ENCODE data around the gene APOL1.
"Not testable (repeated sequence)": the region's sequence is repeated elsewhere in the genome, so short reads cannot be mapped to it uniquely, and the experiment has no call there.

Gene APOL1

GRCh38 chr22:36253523-36254490, 874 bp downstream of the APOL1 start:
- DNase-seq (ENCODE audit: low read depth in 2 of 2), result peak; percentile 44 to 47
- H3K4me3 ChIP-seq (replicated peaks in 1 of 2; ENCODE audit: low read depth in 2 of 2, low read length in 2 of 2), result peak overlapping the region in 1 of 2 donors; percentile 51
- TF ChIP-seq, protein P1, sequence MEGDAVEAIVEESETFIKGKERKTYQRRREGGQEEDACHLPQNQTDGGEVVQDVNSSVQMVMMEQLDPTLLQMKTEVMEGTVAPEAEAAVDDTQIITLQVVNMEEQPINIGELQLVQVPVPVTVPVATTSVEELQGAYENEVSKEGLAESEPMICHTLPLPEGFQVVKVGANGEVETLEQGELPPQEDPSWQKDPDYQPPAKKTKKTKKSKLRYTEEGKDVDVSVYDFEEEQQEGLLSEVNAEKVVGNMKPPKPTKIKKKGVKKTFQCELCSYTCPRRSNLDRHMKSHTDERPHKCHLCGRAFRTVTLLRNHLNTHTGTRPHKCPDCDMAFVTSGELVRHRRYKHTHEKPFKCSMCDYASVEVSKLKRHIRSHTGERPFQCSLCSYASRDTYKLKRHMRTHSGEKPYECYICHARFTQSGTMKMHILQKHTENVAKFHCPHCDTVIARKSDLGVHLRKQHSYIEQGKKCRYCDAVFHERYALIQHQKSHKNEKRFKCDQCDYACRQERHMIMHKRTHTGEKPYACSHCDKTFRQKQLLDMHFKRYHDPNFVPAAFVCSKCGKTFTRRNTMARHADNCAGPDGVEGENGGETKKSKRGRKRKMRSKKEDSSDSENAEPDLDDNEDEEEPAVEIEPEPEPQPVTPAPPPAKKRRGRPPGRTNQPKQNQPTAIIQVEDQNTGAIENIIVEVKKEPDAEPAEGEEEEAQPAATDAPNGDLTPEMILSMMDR (IDR thresholded peaks at IDR 0.05; ENCODE audit: low read depth, low read length), result no peak

- not testable (repeated sequence) for H3K4me3 ChIP-seq (replicated peaks in 1 of 2; ENCODE audit: low read depth in 2 of 2, low read length in 2 of 2); DNase-seq (ENCODE audit: low read depth in 2 of 2)
Measured at GRCh38 chr22:36255572-36255971, 2.6 kb downstream of the APOL1 start.

DNA sequence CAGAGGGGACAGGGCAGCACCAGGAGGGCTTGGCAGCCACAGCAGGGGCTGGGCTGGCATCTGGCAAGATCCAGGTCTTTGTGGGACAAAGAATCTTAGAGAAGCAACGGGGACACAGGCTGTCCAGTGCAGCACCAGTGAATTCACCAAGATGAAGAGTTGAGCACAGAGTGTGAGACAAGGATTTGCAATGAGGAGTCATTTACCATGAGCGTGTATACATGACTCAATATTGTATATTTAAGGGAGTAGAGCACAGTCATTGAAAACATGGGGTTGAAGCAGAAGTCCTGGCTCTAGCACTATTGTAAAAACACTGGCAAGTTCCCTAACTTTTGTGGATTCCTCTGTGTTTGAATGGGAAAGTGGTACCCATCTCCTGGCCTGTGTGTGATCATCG, 3.5 kb downstream of the APOL1 start:
- TF ChIP-seq, protein P1 (IDR thresholded peaks at IDR 0.05; ENCODE audit: low read depth, low read length), result no peak
- no peak overlapping the region for H3K4me3 ChIP-seq (replicated peaks in 1 of 2; ENCODE audit: low read depth in 2 of 2, low read length in 2 of 2)
- no peak for DNase-seq (ENCODE audit: low read depth in 2 of 2)

DNA sequence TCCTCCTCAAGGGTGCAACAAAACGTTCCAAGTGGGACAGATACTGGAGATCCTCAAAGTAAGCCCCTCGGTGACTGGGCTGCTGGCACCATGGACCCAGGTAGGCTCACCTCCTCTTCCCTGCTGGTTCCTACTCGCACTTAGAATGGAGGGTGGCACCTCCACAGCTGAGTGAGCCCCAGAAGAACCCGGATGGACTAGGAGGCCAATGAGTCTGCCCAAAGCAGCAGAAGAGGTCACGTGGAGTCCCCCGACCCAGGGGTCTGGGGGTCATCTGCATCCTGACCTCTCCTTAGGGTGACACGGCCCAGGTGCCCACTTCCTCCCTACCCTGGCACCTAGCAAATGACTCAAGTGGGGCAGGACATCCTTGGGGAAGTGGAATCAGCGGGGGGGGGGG, 4.4 kb downstream of the APOL1 start:
- TF ChIP-seq, protein P1 (IDR thresholded peaks at IDR 0.05; ENCODE audit: low read depth, low read length), result no peak
- H3K4me3 ChIP-seq (replicated peaks in 1 of 2; ENCODE audit: low read depth in 2 of 2, low read length in 2 of 2), result no peak overlapping the region
- DNase-seq (ENCODE audit: low read depth in 2 of 2), result no peak

DNA sequence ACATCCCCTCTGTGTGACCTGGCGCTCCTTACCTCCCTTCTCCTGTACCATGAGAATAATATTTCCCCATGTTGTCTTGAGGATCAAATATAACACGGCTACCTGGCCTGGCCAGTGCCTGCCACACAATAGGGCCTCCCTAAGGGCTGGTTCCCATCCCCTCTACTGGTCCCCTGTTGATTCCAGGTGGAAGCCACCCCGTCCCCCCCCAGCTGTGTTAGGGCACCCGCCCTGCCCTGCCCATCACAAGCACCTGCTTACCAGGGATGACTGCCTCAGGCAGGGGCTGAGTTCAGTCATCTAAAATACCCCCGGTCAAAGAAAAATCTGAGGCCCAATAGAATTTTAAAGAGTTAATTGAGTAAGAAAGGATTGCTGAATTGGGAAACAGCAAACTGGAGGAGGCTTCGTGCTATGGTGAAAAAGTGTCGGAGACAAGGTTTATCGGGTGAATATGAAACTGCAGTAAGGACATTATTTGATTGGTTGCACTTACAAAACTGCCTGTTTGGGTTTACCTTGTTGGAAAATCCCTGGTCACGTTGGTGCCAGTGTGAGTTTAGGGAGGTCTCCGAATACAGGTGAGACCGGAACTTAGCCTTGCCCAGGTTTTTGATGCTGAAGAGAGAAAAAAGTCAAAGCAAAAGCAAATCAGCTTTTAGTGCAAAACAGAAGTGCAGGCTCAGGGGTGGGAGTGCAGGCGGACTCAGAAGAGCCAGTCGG, 5.2 kb downstream of the APOL1 start:
- DNase-seq (ENCODE audit: low read depth in 2 of 2), result no peak
- H3K4me3 ChIP-seq (replicated peaks in 1 of 2; ENCODE audit: low read depth in 2 of 2, low read length in 2 of 2), result no peak overlapping the region
- TF ChIP-seq, protein P1 (IDR thresholded peaks at IDR 0.05; ENCODE audit: low read depth, low read length), result no peak

GRCh38 chr22:36258701-36259614, 6.0 kb downstream of the APOL1 start:
- DNase-seq (ENCODE audit: low read depth in 2 of 2), result peak; percentile 54 to 77
- TF ChIP-seq, protein P1 (IDR thresholded peaks at IDR 0.05; ENCODE audit: low read depth, low read length), result no peak
- no peak overlapping the region for H3K4me3 ChIP-seq (replicated peaks in 1 of 2; ENCODE audit: low read depth in 2 of 2, low read length in 2 of 2)
